GM12878 (cell line): ENCODE measurements around the gene ABHD6. TPM values are rescaled to one million over a fixed set of nuclear protein-coding genes. Genes with fewer than 3 reads are reported as not detected.

Source experiments
- CBFB ChIP-seq: IDR thresholded peaks from 2 replicates; pipeline ENCODE4 v1.6.1; 2016; ENCODE audit warnings: antibody characterized with exemption, low read depth
- CBX3 ChIP-seq: fragments of 200-600 bp; sonication (generic); IDR thresholded peaks from 2 replicates; pipeline ENCODE4 v1.6.1; 2016; ENCODE audit warnings: low read depth, borderline replicate concordance
- CHD2 ChIP-seq: IDR thresholded peaks from 2 replicates; pipeline ENCODE4 v1.6.1; 2011; ENCODE audit warnings: low read depth, low read length, improper control_type of control experiment, borderline replicate concordance
- E2F8 ChIP-seq: fragments of 450-650 bp; IDR thresholded peaks from 2 replicates; pipeline ENCODE4 v1.6.1; 2018; ENCODE audit warnings: mild to moderate bottlenecking, low read depth, moderate library complexity; ENCODE audit not compliant: partially characterized antibody
- GABPA ChIP-seq: IDR thresholded peaks from 2 replicates; pipeline ENCODE4 v1.6.1; 2014; ENCODE audit warnings: antibody characterized with exemption, low read depth, mild to moderate bottlenecking, inconsistent platforms
- JUNB ChIP-seq: IDR thresholded peaks from 2 replicates; pipeline ENCODE4 v1.6.1; 2016; ENCODE audit warnings: antibody characterized with exemption, mild to moderate bottlenecking
- KAT2A ChIP-seq: conservative IDR thresholded peaks from 2 replicates; pipeline ENCODE4 v1.6.1; 2011; ENCODE audit warnings: low read depth, low read length; ENCODE audit not compliant: control insufficient read depth
- MTA2 ChIP-seq: fragments of 450-650 bp; IDR thresholded peaks from 2 replicates; pipeline ENCODE4 v1.6.1; 2016; ENCODE audit warnings: low read depth, mild to moderate bottlenecking, moderate library complexity
- NR2F1 ChIP-seq: fragments of 450-650 bp; conservative IDR thresholded peaks from 2 replicates; pipeline ENCODE4 v1.6.1; 2017; ENCODE audit warnings: mild to moderate bottlenecking
- PAX5 ChIP-seq: IDR thresholded peaks from 2 replicates; pipeline ENCODE4 v1.6.1; 2011; ENCODE audit warnings: low read depth, low read length, borderline replicate concordance
- PML ChIP-seq: IDR thresholded peaks from 2 replicates; pipeline ENCODE4 v1.6.1; 2012; ENCODE audit warnings: low read length, inconsistent platforms
- POLR2A ChIP-seq: IDR thresholded peaks from 2 replicates; pipeline ENCODE4 v1.6.1; 2011; ENCODE audit warnings: low read depth, mild to moderate bottlenecking, low read length
- POU2F2 ChIP-seq: IDR thresholded peaks from 3 replicates; pipeline ENCODE4 v1.6.1; 2011; ENCODE audit warnings: low read depth, mild to moderate bottlenecking, low read length, borderline replicate concordance
- RB1 ChIP-seq: fragments of 450-650 bp; formaldehyde crosslinking; IDR thresholded peaks from 2 replicates; pipeline ENCODE4 v1.6.1; 2017; ENCODE audit warnings: mild to moderate bottlenecking, borderline replicate concordance
- SMAD1 ChIP-seq: fragments of 450-650 bp; IDR thresholded peaks from 2 replicates; pipeline ENCODE4 v1.6.1; 2018; ENCODE audit warnings: mild to moderate bottlenecking, low read depth; ENCODE audit not compliant: partially characterized antibody
- SP1 ChIP-seq: IDR thresholded peaks from one replicate; pipeline ENCODE4 v1.6.1; 2011; ENCODE audit warnings: low read depth, low read length
- SUZ12 ChIP-seq: fragments of 200-600 bp; sonication (generic); IDR thresholded peaks from one replicate; pipeline ENCODE4 v1.6.1; 2018; ENCODE audit warnings: antibody characterized with exemption, mild to moderate bottlenecking; ENCODE audit not compliant: unreplicated experiment
- ZBTB40 ChIP-seq: fragments of 450-650 bp; IDR thresholded peaks from 2 replicates; pipeline ENCODE4 v1.6.1; 2016; ENCODE audit warnings: mild to moderate bottlenecking, moderate library complexity, borderline replicate concordance
- ZNF217 ChIP-seq: fragments of 450-650 bp; IDR thresholded peaks from 2 replicates; pipeline ENCODE4 v1.6.1; 2017; ENCODE audit warnings: antibody characterized with exemption, mild to moderate bottlenecking
- ZNF24 ChIP-seq: fragments of 450-650 bp; IDR thresholded peaks from 2 replicates; pipeline ENCODE4 v1.6.1; 2017; ENCODE audit warnings: antibody characterized with exemption, mild to moderate bottlenecking
- polyA plus RNA-seq, 11 experiments: library from polyadenylated mRNA; depleted of rRNA in 4 of 11; unstranded in 6 of 11; stranded (reverse) in 5 of 11; fragments of >200 nt; fragmentation: Nextera tagmentation in 4 of 11; fragmentation: Illumina TruSeq in 1 of 11; extraction: Ambion mirVana in 4 of 11; extraction: Trizol in 1 of 11; gene quantifications; 1 replicate in 1 of 11; 2 replicates in 10 of 11; pipeline versions ENCODE4 v1.2.1 to v1.2.3, GENCODE V29; 2011 to 2016; ENCODE audit warnings: inconsistent platforms in 2 of 11, missing spikeins in 2 of 11, low read depth in 1 of 11
- total RNA-seq, 4 experiments: library from RNA; depleted of rRNA in 3 of 4; stranded (reverse); fragments of >200 nt in 3 of 4; fragmentation: Illumina TruSeq in 1 of 4; extraction: Trizol in 1 of 4; gene quantifications; 2 replicates each; pipeline versions ENCODE4 v1.2.1 to v1.2.3, GENCODE V29; 2013 to 2021
- TF ChIP-seq, protein P1 (sequence below): fragments of 450-650 bp; formaldehyde crosslinking; IDR thresholded peaks from 2 replicates; pipeline ENCODE4 v1.5.0; 2022; ENCODE audit warnings: mild to moderate bottlenecking, missing genetic modification characterization

The ABHD6 gene
- total and polyA plus RNA-seq, 10 of the 15 experiments (the other 5 are each of a cell fraction or from before 2014, with no cell fraction given): 1.4 to 33.2 (median 3.2) TPM

- no peak for TF ChIP-seq GABPA
- TF ChIP-seq POU2F2: peak; percentile 58; the same call in 2 of the 3 replicates
- TF ChIP-seq CBX3: no peak
- no peak for TF ChIP-seq JUNB
- TF ChIP-seq ZBTB40: no peak
- no peak for TF ChIP-seq MTA2
- TF ChIP-seq KAT2A: no peak
- TF ChIP-seq SUZ12: no peak
- TF ChIP-seq ZNF217: peak; percentile 94
- no peak for TF ChIP-seq E2F8
- TF ChIP-seq CHD2: 0 out of 2 replicates have a peak, but pooled peaks have one; percentile 49
- TF ChIP-seq PAX5: peak; percentile 32; the same call in 1 of the 2 replicates
- no peak for TF ChIP-seq SMAD1
- peak; percentile 94 for TF ChIP-seq SP1
- no peak for TF ChIP-seq PML
- peak; percentile 68 for TF ChIP-seq POLR2A
- TF ChIP-seq NR2F1: peak; percentile 79
- TF ChIP-seq ZNF24: peak; percentile 82
- TF ChIP-seq CBFB: no peak
- TF ChIP-seq RB1: peak; percentile 97
- TF ChIP-seq, protein P1, sequence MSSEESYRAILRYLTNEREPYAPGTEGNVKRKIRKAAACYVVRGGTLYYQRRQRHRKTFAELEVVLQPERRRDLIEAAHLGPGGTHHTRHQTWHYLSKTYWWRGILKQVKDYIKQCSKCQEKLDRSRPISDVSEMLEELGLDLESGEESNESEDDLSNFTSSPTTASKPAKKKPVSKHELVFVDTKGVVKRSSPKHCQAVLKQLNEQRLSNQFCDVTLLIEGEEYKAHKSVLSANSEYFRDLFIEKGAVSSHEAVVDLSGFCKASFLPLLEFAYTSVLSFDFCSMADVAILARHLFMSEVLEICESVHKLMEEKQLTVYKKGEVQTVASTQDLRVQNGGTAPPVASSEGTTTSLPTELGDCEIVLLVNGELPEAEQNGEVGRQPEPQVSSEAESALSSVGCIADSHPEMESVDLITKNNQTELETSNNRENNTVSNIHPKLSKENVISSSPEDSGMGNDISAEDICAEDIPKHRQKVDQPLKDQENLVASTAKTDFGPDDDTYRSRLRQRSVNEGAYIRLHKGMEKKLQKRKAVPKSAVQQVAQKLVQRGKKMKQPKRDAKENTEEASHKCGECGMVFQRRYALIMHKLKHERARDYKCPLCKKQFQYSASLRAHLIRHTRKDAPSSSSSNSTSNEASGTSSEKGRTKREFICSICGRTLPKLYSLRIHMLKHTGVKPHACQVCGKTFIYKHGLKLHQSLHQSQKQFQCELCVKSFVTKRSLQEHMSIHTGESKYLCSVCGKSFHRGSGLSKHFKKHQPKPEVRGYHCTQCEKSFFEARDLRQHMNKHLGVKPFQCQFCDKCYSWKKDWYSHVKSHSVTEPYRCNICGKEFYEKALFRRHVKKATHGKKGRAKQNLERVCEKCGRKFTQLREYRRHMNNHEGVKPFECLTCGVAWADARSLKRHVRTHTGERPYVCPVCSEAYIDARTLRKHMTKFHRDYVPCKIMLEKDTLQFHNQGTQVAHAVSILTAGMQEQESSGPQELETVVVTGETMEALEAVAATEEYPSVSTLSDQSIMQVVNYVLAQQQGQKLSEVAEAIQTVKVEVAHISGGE: peak; percentile 33; the same call in 1 of the 2 replicates
Measured at GRCh38 chr3:58332575-58333188, 95.1 kb downstream of the ABHD6 start, which contains the start of gene PXK (continued).
